ENCODE results near the gene MUC21.
"Not testable (repeated sequence)": the region's sequence is repeated elsewhere in the genome, so short reads cannot be mapped to it uniquely, and the experiment has no call there.

The MUC21 gene

GRCh38 chr6:31010393-31011060 lies 27.0 kb downstream of the MUC21 start, which contains the start of gene MUC22:
Gene MUC22, plus strand, starts transcription at chr6:31010474. Its CDS starts 233 bp downstream, at chr6:31010707.
- no peak for DNase-seq

GRCh38 chr6:31011153-31011552 lies 27.6 kb downstream of the MUC21 start:
- no peak for DNase-seq

GRCh38 chr6:31016659-31017299 lies 33.3 kb downstream of the MUC21 start:
- no peak for DNase-seq

- DNase-seq = not testable (repeated sequence)
Measured at GRCh38 chr6:31017436-31017835, 33.9 kb downstream of the MUC21 start.

- DNase-seq = no peak
Measured at GRCh38 chr6:31020057-31020456, 36.5 kb downstream of the MUC21 start.

- not testable (repeated sequence) for DNase-seq
Measured at GRCh38 chr6:31020631-31021255, 37.2 kb downstream of the MUC21 start.

GRCh38 chr6:31021705-31022531 lies 38.4 kb downstream of the MUC21 start:
- DNase-seq = not testable (repeated sequence)

- DNase-seq = no peak
Measured at GRCh38 chr6:31025595-31025994, 42.1 kb downstream of the MUC21 start.

GRCh38 chr6:31031095-31031494 lies 47.6 kb downstream of the MUC21 start:
- no peak for DNase-seq

GRCh38 chr6:31033075-31033474 lies 49.6 kb downstream of the MUC21 start:
- no peak for DNase-seq

- DNase-seq = no peak
Measured at GRCh38 chr6:31035862-31036497, 52.5 kb downstream of the MUC21 start.

- no peak for DNase-seq
Measured at GRCh38 chr6:31037169-31037568, 53.7 kb downstream of the MUC21 start.

- DNase-seq = no peak
Measured at GRCh38 chr6:31037682-31038081, 54.2 kb downstream of the MUC21 start.

GRCh38 chr6:31038559-31038958 lies 55.0 kb downstream of the MUC21 start:
- no peak for DNase-seq

Data from effector CD4-positive, alpha-beta T cell (primary cell).